Neuron (in vitro differentiated cells): ENCODE measurements around the gene TTLL5.

Experiments used
- H2AFZ ChIP-seq: one replicate; pipeline ENCODE4 v1.6.1; 2013; ENCODE audit warnings: low read depth, mild to moderate bottlenecking, inconsistent platforms, low read length, moderate library complexity
- H3K27me3 ChIP-seq: one replicate; pipeline ENCODE4 v1.6.1; 2013; ENCODE audit warnings: low read length; ENCODE audit not compliant: insufficient read depth
- H3K36me3 ChIP-seq: one replicate; pipeline ENCODE4 v1.6.1; 2013; ENCODE audit warnings: low read length; ENCODE audit not compliant: insufficient read depth
- H3K4me1 ChIP-seq: one replicate; pipeline ENCODE4 v1.6.1; 2013; ENCODE audit warnings: low read length; ENCODE audit not compliant: insufficient read depth
- H3K4me3 ChIP-seq: 2 replicates; pipeline ENCODE4 v1.5.1; 2013; ENCODE audit warnings: mild to moderate bottlenecking, low read length, moderate library complexity
- H3K9me3 ChIP-seq: one replicate; pipeline ENCODE4 v1.6.1; 2013; ENCODE audit warnings: low read length

Gene TTLL5

GRCh38 chr14:75979648-75980565 lies 318.9 kb downstream of the TTLL5 start:
- Histone ChIP-seq H3K27me3 (peaks cover 2% of the 10 kb centered on the region), H3K36me3 (no peaks in the 10 kb centered on the region), H3K9me3 (no peaks in the 10 kb centered on the region), H2AFZ (no peak overlapping the region), H3K4me1 (peaks cover 11% of the 10 kb centered on the region), H3K4me3 (no peak overlapping the region)

GRCh38 chr14:75980856-75981255 lies 319.8 kb downstream of the TTLL5 start:
- H3K4me1 ChIP-seq: peaks cover 15% of the 10 kb centered on the region
- no peaks in the 10 kb centered on the region for H3K9me3 ChIP-seq
- peak overlapping the region; percentile 98 for H2AFZ ChIP-seq
- H3K4me3 ChIP-seq: peak overlapping the region; percentile 53
- no peaks in the 10 kb centered on the region for H3K36me3 ChIP-seq
- H3K27me3 ChIP-seq: peaks cover 2% of the 10 kb centered on the region

GRCh38 chr14:75981426-75982265 lies 320.6 kb downstream of the TTLL5 start, which contains the start of gene TGFB3:
TGFB3 (minus strand) TSS chr14:75981995; CDS start chr14:75980893, 1,102 bp downstream.
- peaks cover 22% of the 10 kb centered on the region for H3K4me1 ChIP-seq
- peak within 1 kb of the TSS; percentile 98 for H2AFZ ChIP-seq
- H3K27me3 ChIP-seq: peaks cover 2% of the 10 kb centered on the region
- H3K36me3 ChIP-seq: no peaks in the 10 kb centered on the region
- peak within 1 kb of the TSS; percentile 53 for H3K4me3 ChIP-seq
- H3K9me3 ChIP-seq: no peaks in the 10 kb centered on the region

GRCh38 chr14:75982266-75983018 lies 321.4 kb downstream of the TTLL5 start:
- H3K36me3 ChIP-seq: no peaks in the 10 kb centered on the region
- peak overlapping the region; percentile 53 for H3K4me3 ChIP-seq
- H3K27me3 ChIP-seq: peaks cover 2% of the 10 kb centered on the region
- H3K9me3 ChIP-seq: no peaks in the 10 kb centered on the region
- peaks cover 24% of the 10 kb centered on the region for H3K4me1 ChIP-seq
- H2AFZ ChIP-seq: peak overlapping the region; percentile 98

GRCh38 chr14:75983019-75983358 lies 321.9 kb downstream of the TTLL5 start:
- peaks cover 24% of the 10 kb centered on the region for H3K4me1 ChIP-seq
- no peak overlapping the region for H2AFZ ChIP-seq
- no peaks in the 10 kb centered on the region for H3K36me3 ChIP-seq
- H3K4me3 ChIP-seq: peak overlapping the region; percentile 40
- peaks cover 2% of the 10 kb centered on the region for H3K27me3 ChIP-seq
- no peaks in the 10 kb centered on the region for H3K9me3 ChIP-seq

- Histone ChIP-seq H2AFZ (no peak overlapping the region), H3K36me3 (peaks cover 9% of the 10 kb centered on the region), H3K4me3 (no peak overlapping the region), H3K27me3 (peaks cover 2% of the 10 kb centered on the region), H3K9me3 (no peaks in the 10 kb centered on the region), H3K4me1 (peaks cover 24% of the 10 kb centered on the region)
These were observed 323.6 kb downstream of the TTLL5 start for GRCh38 chr14:75984674-75985073.

- peaks cover 20% of the 10 kb centered on the region for H3K36me3 ChIP-seq
- peaks cover 21% of the 10 kb centered on the region for H3K4me1 ChIP-seq
- peaks cover 2% of the 10 kb centered on the region for H3K27me3 ChIP-seq
These were observed 324.8 kb downstream of the TTLL5 start, which contains the start of gene IFT43 for GRCh38 chr14:75985618-75986438. IFT43 (plus strand) TSS chr14:75985763; CDS start chr14:75985787, 24 bp downstream.

GRCh38 chr14:75986439-75986765 lies 325.4 kb downstream of the TTLL5 start:
- H3K4me1 ChIP-seq: peaks cover 15% of the 10 kb centered on the region
- peaks cover 23% of the 10 kb centered on the region for H3K36me3 ChIP-seq
- H3K27me3 ChIP-seq: peaks cover 2% of the 10 kb centered on the region
- peak overlapping the region; percentile 94 for H2AFZ ChIP-seq
- no peaks in the 10 kb centered on the region for H3K9me3 ChIP-seq
- H3K4me3 ChIP-seq: peak overlapping the region; percentile 99

More at GRCh38 chr14:75985618-75986438, 324.8 kb downstream of the TTLL5 start, which contains the start of gene IFT43:
- Histone ChIP-seq H2AFZ (peak within 1 kb of the TSS; percentile 94), H3K4me3 (peak within 1 kb of the TSS; percentile 99), H3K9me3 (no peaks in the 10 kb centered on the region)

- Histone ChIP-seq H2AFZ (no peak overlapping the region), H3K4me3 (peak overlapping the region; percentile 8), H3K4me1 (peaks cover 13% of the 10 kb centered on the region), H3K27me3 (peaks cover 2% of the 10 kb centered on the region), H3K36me3 (peaks cover 33% of the 10 kb centered on the region), H3K9me3 (no peaks in the 10 kb centered on the region)
These were observed 326.3 kb downstream of the TTLL5 start for GRCh38 chr14:75987201-75987970.

GRCh38 chr14:75989134-75989533 lies 328.1 kb downstream of the TTLL5 start:
- Histone ChIP-seq H3K9me3 (no peaks in the 10 kb centered on the region), H3K27me3 (no peaks in the 10 kb centered on the region), H3K4me1 (peaks cover 13% of the 10 kb centered on the region), H3K4me3 (no peak overlapping the region), H3K36me3 (peaks cover 41% of the 10 kb centered on the region), H2AFZ (no peak overlapping the region)

GRCh38 chr14:75990297-75990696 lies 329.3 kb downstream of the TTLL5 start:
- no peaks in the 10 kb centered on the region for H3K27me3 ChIP-seq
- peaks cover 11% of the 10 kb centered on the region for H3K4me1 ChIP-seq
- no peak overlapping the region for H3K4me3 ChIP-seq
- peaks cover 49% of the 10 kb centered on the region for H3K36me3 ChIP-seq
- no peaks in the 10 kb centered on the region for H3K9me3 ChIP-seq
- H2AFZ ChIP-seq: no peak overlapping the region
